ENCODE results near the gene ZDHHC9.

Gene ZDHHC9

DNA sequence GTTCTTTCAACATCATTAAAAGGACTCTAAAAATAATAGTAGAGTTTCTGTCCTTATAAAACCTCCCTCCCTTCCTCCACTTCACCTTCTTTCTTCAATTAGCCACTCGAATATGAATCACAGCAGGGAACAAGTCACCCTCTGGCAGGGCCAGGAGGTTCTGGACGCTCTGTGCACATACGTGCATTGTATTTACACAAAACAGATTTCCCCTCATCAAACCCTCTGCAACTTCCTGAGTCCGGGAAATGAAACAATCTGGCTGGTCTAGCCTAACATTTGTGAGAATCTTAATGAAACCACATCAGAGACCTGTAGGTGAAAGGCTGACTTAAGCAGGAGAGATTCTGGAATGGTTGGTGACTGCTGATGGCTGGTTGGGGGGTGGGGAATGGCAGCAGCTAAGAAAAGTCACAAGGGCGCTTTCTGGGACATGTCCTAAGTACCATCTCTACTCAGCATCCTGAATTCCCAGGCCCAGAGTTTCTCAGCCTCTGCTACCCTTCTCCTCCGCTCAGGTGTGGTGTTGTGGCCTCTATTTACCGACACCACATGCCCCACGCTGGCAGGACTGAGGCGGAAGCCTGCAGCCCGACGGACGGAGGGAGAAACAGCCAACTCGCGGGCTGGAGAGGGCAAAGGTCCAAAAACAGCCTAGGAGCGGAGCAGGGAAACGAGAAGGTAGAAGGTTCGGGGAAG lies 1.0 kb downstream of the ZDHHC9 start:
- H3K4me3 ChIP-seq (ENCODE audit: insufficient read depth, low read length, poor library complexity, severe bottlenecking) = peak overlapping the region; percentile 59
- H3K27ac ChIP-seq (ENCODE audit: low read depth, low read length) = no peak overlapping the region
- no peaks in the 10 kb centered on the region for H3K9me2 ChIP-seq (replicated peaks; ENCODE audit: insufficient read depth, low read length)
- H2AFZ ChIP-seq (ENCODE audit: low read depth, low read length, severe bottlenecking) = peak overlapping the region; percentile 79
- H3K9ac ChIP-seq (ENCODE audit: low read length) = peak overlapping the region; percentile 73
- no peaks in the 10 kb centered on the region for H4K20me1 ChIP-seq (ENCODE audit: low read depth, low read length)
- no peaks in the 10 kb centered on the region for H3K9me3 ChIP-seq (ENCODE audit: insufficient read depth, low read length)
- no peaks in the 10 kb centered on the region for H3K27me3 ChIP-seq (ENCODE audit: low read length)
- TF ChIP-seq, protein P1, sequence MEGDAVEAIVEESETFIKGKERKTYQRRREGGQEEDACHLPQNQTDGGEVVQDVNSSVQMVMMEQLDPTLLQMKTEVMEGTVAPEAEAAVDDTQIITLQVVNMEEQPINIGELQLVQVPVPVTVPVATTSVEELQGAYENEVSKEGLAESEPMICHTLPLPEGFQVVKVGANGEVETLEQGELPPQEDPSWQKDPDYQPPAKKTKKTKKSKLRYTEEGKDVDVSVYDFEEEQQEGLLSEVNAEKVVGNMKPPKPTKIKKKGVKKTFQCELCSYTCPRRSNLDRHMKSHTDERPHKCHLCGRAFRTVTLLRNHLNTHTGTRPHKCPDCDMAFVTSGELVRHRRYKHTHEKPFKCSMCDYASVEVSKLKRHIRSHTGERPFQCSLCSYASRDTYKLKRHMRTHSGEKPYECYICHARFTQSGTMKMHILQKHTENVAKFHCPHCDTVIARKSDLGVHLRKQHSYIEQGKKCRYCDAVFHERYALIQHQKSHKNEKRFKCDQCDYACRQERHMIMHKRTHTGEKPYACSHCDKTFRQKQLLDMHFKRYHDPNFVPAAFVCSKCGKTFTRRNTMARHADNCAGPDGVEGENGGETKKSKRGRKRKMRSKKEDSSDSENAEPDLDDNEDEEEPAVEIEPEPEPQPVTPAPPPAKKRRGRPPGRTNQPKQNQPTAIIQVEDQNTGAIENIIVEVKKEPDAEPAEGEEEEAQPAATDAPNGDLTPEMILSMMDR (IDR thresholded peaks at IDR 0.05; ENCODE audit: insufficient read depth, low read length, poor library complexity, severe bottlenecking) = no peak
- TF ChIP-seq EZH2phosphoT487 (conservative IDR thresholded peaks at IDR 0.05; ENCODE audit: low read length) = no peak
- H3K4me2 ChIP-seq (ENCODE audit: low read depth, low read length, poor library complexity, severe bottlenecking) = peak overlapping the region; percentile 83
- no peaks in the 10 kb centered on the region; the same call in 1 of the 2 replicates for H3K79me2 ChIP-seq (ENCODE audit: insufficient read depth, low read length)
- no peaks in the 10 kb centered on the region for H3K36me3 ChIP-seq (ENCODE audit: low read length)
- H3F3A ChIP-seq (ENCODE audit: insufficient read depth) = no peaks in the 10 kb centered on the region; the same call in 1 of the 2 replicates

DNA sequence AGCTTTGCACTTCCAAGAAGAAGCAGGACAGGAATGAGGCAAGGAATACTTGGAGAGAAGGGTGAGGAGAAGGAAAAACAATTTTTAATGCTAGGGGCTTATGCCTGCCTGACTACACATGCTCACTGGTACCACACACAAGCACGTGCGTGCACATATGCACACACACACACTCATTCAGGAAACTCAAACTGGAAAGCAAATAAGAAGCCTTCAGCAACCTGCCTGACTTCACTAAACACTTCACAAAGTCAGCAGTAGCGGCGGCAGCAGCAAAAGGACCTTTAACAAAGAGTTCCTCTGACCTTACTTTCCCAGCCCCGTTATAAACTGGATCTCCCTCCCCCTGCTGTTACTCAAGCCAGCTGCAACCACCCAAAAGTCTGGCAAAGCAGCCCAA lies 3.3 kb downstream of the ZDHHC9 start:
- Histone ChIP-seq H3K36me3 (ENCODE audit: low read length) (no peaks in the 10 kb centered on the region), H3K9me3 (ENCODE audit: insufficient read depth, low read length) (no peaks in the 10 kb centered on the region), H3K4me2 (ENCODE audit: low read depth, low read length, poor library complexity, severe bottlenecking) (no peak overlapping the region), H3K27me3 (ENCODE audit: low read length) (no peaks in the 10 kb centered on the region), H3K9me2 (replicated peaks; ENCODE audit: insufficient read depth, low read length) (no peaks in the 10 kb centered on the region), H3F3A (ENCODE audit: insufficient read depth) (no peaks in the 10 kb centered on the region; the same call in 1 of the 2 replicates), H3K9ac (ENCODE audit: low read length) (no peak overlapping the region), H2AFZ (ENCODE audit: low read depth, low read length, severe bottlenecking) (no peak overlapping the region), H3K79me2 (ENCODE audit: insufficient read depth, low read length) (no peaks in the 10 kb centered on the region; the same call in 1 of the 2 replicates), H4K20me1 (ENCODE audit: low read depth, low read length) (no peaks in the 10 kb centered on the region), H3K27ac (ENCODE audit: low read depth, low read length) (no peak overlapping the region), H3K4me3 (ENCODE audit: insufficient read depth, low read length, poor library complexity, severe bottlenecking) (no peak overlapping the region)
- TF ChIP-seq, protein P1 (IDR thresholded peaks at IDR 0.05; ENCODE audit: insufficient read depth, low read length, poor library complexity, severe bottlenecking) = no peak
- no peak for TF ChIP-seq EZH2phosphoT487 (conservative IDR thresholded peaks at IDR 0.05; ENCODE audit: low read length)

DNA sequence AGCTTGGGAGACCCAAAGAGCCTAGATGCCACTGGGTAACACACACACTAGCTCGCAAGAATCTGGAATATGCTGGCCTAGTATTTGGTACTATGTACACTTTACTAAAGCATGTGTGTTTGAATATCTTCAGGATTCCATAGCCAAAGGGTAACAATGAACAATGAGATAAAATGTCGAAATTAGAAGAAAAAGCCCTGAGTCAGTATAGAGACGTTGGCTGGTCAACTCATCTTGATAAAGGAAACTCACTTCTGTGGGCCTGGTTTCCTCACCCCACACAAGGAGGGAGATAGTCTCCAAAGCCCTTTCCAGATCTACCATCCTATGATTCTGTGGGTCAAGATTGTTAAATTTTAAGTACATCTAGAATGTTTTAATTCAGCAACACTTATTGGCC lies 6.9 kb downstream of the ZDHHC9 start:
- Histone ChIP-seq H3K36me3 (ENCODE audit: low read length) (no peaks in the 10 kb centered on the region), H4K20me1 (ENCODE audit: low read depth, low read length) (no peaks in the 10 kb centered on the region), H3K4me2 (ENCODE audit: low read depth, low read length, poor library complexity, severe bottlenecking) (no peak overlapping the region), H3K4me3 (ENCODE audit: insufficient read depth, low read length, poor library complexity, severe bottlenecking) (no peak overlapping the region), H3K9ac (ENCODE audit: low read length) (no peak overlapping the region), H2AFZ (ENCODE audit: low read depth, low read length, severe bottlenecking) (no peak overlapping the region), H3K27ac (ENCODE audit: low read depth, low read length) (no peak overlapping the region), H3K9me2 (replicated peaks; ENCODE audit: insufficient read depth, low read length) (no peaks in the 10 kb centered on the region), H3K27me3 (ENCODE audit: low read length) (no peaks in the 10 kb centered on the region), H3K79me2 (ENCODE audit: insufficient read depth, low read length) (no peaks in the 10 kb centered on the region), H3F3A (ENCODE audit: insufficient read depth) (no peaks in the 10 kb centered on the region), H3K9me3 (ENCODE audit: insufficient read depth, low read length) (no peaks in the 10 kb centered on the region)
- TF ChIP-seq, protein P1 (IDR thresholded peaks at IDR 0.05; ENCODE audit: insufficient read depth, low read length, poor library complexity, severe bottlenecking) = no peak
